ENCODE results near the gene MAP2. TPM values are rescaled to one million over a fixed set of nuclear protein-coding genes. Genes with fewer than 3 reads are reported as not detected.

Gene MAP2
- total and polyA plus RNA-seq, 2 donors (not counting 3 experiments of a cell fraction or from before 2014, with no cell fraction given) = 19.4 to 46.1 TPM

GRCh38 chr2:209416913-209417312 lies 6.9 kb upstream of the MAP2 start:
- TF ChIP-seq POLR2AphosphoS5 (IDR thresholded peaks at IDR 0.05; ENCODE audit: insufficient read depth, low read depth, low read length) (no peak), FOS (IDR thresholded peaks at IDR 0.05; ENCODE audit: borderline replicate concordance, insufficient read depth, low read length) (no peak), MAX (IDR thresholded peaks at IDR 0.05; ENCODE audit: insufficient read depth, insufficient read length) (no peak), POLR2A (IDR thresholded peaks at IDR 0.05; ENCODE audit: low read depth, low read length) (no peak), JUN (IDR thresholded peaks at IDR 0.05; ENCODE audit: borderline replicate concordance, insufficient read depth, insufficient read length, low read depth) (no peak), GATA2 (IDR thresholded peaks at IDR 0.05; ENCODE audit: insufficient read depth, insufficient read length, low read depth, low read length) (no peak), MYC (IDR thresholded peaks at IDR 0.05; ENCODE audit: low read depth, low read length) (no peak), EZH2 (IDR thresholded peaks at IDR 0.05; ENCODE audit: borderline replicate concordance, low read depth, low read length, severe bottlenecking) (no peak), CTCF (IDR thresholded peaks at IDR 0.05; ENCODE audit: extremely low read depth in 1 of 2, insufficient read depth in 1 of 2, low read depth in 1 of 2, low read length in 2 of 2) (no peak)
- CTCF ChIA-PET = interaction anchor here (0.9 to 2.5 kb wide), 8 partner anchors 9 to 160 kb away, joined by 3 to 10 read pairs (median 4); no protein-coding TSS in a partner anchor

More at GRCh38 chr2:209416913-209417312, 6.9 kb upstream of the MAP2 start:
- FAIRE-seq (no peak), DNase-seq (ENCODE audit: low read depth, low spot score) (no peak)
- POLR2A ChIA-PET = no interaction called here
- Histone ChIP-seq H3K9me1 (replicated peaks; ENCODE audit: control insufficient read depth, extremely low read depth, insufficient read depth, low read length) (no peaks in the 10 kb centered on the region), H3K27me3 (ENCODE audit: control insufficient read depth in 2 of 2, insufficient read depth in 2 of 2, low read length in 2 of 2) (peaks cover 0 to 2% of the 10 kb centered on the region in 2 experiments), H3K36me3 (ENCODE audit: control insufficient read depth in 2 of 2, extremely low read depth in 1 of 2, insufficient read depth in 2 of 2, low read length in 2 of 2) (no peaks in the 10 kb centered on the region), H3K79me2 (ENCODE audit: control insufficient read depth, insufficient read depth, low read length) (no peaks in the 10 kb centered on the region), H3K9ac (replicated peaks; ENCODE audit: extremely low read depth, insufficient read depth, low read length) (no peak overlapping the region), H2AFZ (ENCODE audit: low read depth, low read length) (no peak overlapping the region), H3K27ac (ENCODE audit: insufficient read depth, low read depth, low read length) (no peak overlapping the region), H3K4me2 (ENCODE audit: insufficient read depth, low read length) (no peak overlapping the region), H3K9me3 (replicated peaks; ENCODE audit: control insufficient read depth, insufficient read depth, low read length) (no peaks in the 10 kb centered on the region), H3K4me1 (ENCODE audit: control insufficient read depth, extremely low read depth, insufficient read depth, low read length) (no peaks in the 10 kb centered on the region), H4K20me1 (replicated peaks; ENCODE audit: control insufficient read depth, extremely low read depth, insufficient read depth, low read length) (no peaks in the 10 kb centered on the region), H3K4me3 (replicated peaks in 1 of 3; ENCODE audit: insufficient read depth in 1 of 3, low read depth in 1 of 3, low read length in 3 of 3) (no peak overlapping the region)
- intact Hi-C loops (cut with micrococcal nuclease) = no loop called here
- BruUV-seq (replicated peaks) = no TSS peak
- dilution Hi-C loops (cut with MboI; ENCODE audit: extremely low pct_ligation_motif_present, low sequenced_read_pairs) = no loop called here

Measured in endothelial cell of umbilical vein (primary cell).